IMR-90 (cell line): Measurements from ENCODE around the gene RAD51AP2.

Source experiments
- CEBPB ChIP-seq: IDR thresholded peaks from 2 replicates; pipeline ENCODE4 v1.6.1; 2012; ENCODE audit warnings: low read depth, low read length, improper control_type of control experiment
- CTCF ChIP-seq: conservative IDR thresholded peaks from 2 replicates; pipeline ENCODE4 v1.5.1; 2012; ENCODE audit warnings: mild to moderate bottlenecking, low read depth, low read length, improper control_type of control experiment
- MXI1 ChIP-seq: IDR thresholded peaks from 2 replicates; pipeline ENCODE4 v1.6.1; 2012; ENCODE audit warnings: low read depth, mild to moderate bottlenecking, low read length, moderate library complexity, borderline replicate concordance
- POLR2A ChIP-seq: IDR thresholded peaks from 2 replicates; pipeline ENCODE4 v1.6.1; 2012; ENCODE audit warnings: mild to moderate bottlenecking, low read depth, low read length
- RAD21 ChIP-seq: IDR thresholded peaks from 2 replicates; pipeline ENCODE4 v1.6.1; 2012; ENCODE audit warnings: low read length, improper control_type of control experiment
- TF ChIP-seq, protein P1 (sequence below): fragments of 150-350 bp; IDR thresholded peaks from 2 replicates; pipeline ENCODE4 v1.6.1; 2016; ENCODE audit warnings: low read depth, mild to moderate bottlenecking, low read length, moderate library complexity, borderline replicate concordance

GRCh38 chr2:17483496-17483895 lies 34.7 kb downstream of the RAD51AP2 start:
- TF ChIP-seq POLR2A (no peak), MXI1 (no peak), CTCF (no peak), RAD21 (no peak), CEBPB (no peak)
- TF ChIP-seq, protein P1, sequence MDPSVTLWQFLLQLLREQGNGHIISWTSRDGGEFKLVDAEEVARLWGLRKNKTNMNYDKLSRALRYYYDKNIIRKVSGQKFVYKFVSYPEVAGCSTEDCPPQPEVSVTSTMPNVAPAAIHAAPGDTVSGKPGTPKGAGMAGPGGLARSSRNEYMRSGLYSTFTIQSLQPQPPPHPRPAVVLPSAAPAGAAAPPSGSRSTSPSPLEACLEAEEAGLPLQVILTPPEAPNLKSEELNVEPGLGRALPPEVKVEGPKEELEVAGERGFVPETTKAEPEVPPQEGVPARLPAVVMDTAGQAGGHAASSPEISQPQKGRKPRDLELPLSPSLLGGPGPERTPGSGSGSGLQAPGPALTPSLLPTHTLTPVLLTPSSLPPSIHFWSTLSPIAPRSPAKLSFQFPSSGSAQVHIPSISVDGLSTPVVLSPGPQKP, result no peak
